ENCODE measurements around the gene CLSTN2.

The CLSTN2 gene

GRCh38 chr3:140234256-140234655 is 299.3 kb downstream of the CLSTN2 start:
- Histone ChIP-seq H3K27ac (no peak overlapping the region), H3K4me3 (no peak overlapping the region)
- no peak for TF ChIP-seq CTCF (IDR thresholded peaks at IDR 0.05)
- DNase-seq (ENCODE audit: low spot score): no peak

DNA sequence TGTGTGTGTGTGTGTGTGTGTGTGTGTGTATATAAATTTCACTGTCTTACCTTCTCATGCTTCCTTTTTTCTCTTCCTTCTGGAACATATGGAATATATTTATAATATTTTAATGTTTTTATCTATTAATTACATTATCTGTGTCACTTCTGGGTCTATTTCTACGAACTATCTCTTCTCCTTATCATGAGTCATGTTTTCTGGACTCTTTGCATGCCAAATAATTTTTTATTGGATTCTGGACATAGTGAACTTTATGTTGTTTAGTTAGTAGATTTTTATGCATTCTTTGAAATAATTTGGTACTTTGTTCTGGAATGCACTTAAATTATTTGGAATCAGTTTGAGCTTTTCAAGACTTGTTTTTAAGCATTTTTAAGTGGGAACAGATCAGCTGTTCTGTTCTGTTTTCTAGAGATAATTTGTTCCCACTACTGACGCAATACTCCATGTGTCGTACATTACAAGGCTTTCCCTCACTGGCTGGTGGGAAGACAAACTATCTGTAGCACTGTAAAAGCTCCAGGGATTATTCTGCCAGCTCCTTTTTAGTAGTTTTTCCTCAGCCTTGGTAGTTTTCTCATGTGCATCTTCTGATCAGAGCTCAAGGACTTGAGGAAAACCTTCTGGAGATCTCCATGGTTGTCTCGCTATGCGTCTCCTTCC is 302.0 kb downstream of the CLSTN2 start:
- peak overlapping the region in 1 of 2 donors; percentile 54 for H3K27ac ChIP-seq
- DNase-seq (ENCODE audit: low spot score): no peak
- no peak for TF ChIP-seq CTCF (IDR thresholded peaks at IDR 0.05)
- H3K4me3 ChIP-seq: no peak overlapping the region

DNA sequence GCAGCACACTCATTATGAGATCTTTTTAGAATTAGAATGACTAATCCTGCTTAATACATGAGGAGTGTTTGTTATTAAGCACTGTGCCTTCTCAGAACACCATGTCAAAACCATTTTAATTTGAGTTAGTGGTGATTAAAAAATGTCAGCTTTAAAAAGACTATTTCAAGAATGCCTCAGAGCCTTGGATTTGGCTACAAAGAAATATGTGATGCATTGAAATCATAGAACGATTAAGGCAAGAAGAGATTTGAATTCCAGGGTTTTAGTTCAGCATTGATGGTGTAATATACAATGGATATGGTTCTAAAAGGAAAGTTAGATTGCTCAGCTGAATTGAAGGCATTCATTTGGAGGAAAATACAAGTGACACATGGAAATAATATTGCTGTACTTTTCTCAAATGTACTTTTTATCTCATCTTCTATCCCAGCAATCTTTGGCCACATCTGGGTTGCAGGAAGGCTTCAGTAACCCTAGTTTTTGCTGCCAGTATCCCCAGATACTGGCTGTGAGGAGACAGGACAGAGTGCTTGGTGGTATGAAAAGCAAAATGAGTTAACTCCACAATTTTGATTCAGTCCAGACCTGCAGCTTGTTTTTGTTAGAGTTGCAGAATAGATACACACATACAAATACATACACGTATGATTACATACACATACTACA is 303.8 kb downstream of the CLSTN2 start:
- no peak for TF ChIP-seq CTCF (IDR thresholded peaks at IDR 0.05)
- Histone ChIP-seq H3K4me3 (no peak overlapping the region), H3K27ac (no peak overlapping the region)
- DNase-seq (ENCODE audit: low spot score): no peak

DNA sequence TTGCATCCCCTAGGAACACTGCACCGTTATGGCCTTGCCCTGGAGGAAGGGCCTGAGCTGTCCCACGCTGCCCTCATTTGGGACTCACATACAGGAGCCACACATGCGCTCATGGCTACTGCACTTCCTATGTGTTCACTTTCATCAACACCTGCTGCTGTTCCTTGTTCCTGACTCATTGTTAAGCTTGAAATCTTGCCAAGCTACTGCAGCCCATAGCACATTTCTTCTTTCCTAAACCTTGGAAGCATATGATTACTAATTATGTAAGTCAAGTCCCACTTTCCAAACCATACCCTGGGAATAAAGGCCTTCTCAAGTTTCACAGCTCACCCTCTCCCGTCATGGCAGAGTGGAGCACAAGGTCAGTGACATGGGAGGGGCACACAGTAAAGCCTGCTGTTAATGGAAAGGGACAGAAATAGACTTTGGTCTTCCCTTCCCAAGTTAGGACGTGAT is 307.9 kb downstream of the CLSTN2 start:
- Histone ChIP-seq H3K4me3 (no peak overlapping the region), H3K27ac (no peak overlapping the region)
- no peak for DNase-seq (ENCODE audit: low spot score)
- TF ChIP-seq CTCF (IDR thresholded peaks at IDR 0.05): no peak

GRCh38 chr3:140243575-140243974 is 308.6 kb downstream of the CLSTN2 start:
- Histone ChIP-seq H3K4me3 (no peak overlapping the region), H3K27ac (peak overlapping the region in 1 of 2 donors; percentile 21)
- no peak for DNase-seq (ENCODE audit: low spot score)
- TF ChIP-seq CTCF (IDR thresholded peaks at IDR 0.05): no peak

GRCh38 chr3:140244893-140245292 is 309.9 kb downstream of the CLSTN2 start:
- no peak for TF ChIP-seq CTCF (IDR thresholded peaks at IDR 0.05)
- no peak overlapping the region for H3K27ac ChIP-seq
- H3K4me3 ChIP-seq: no peak overlapping the region
- no peak for DNase-seq (ENCODE audit: low spot score)

GRCh38 chr3:140246578-140246977 is 311.6 kb downstream of the CLSTN2 start:
- Histone ChIP-seq H3K27ac (no peak overlapping the region), H3K4me3 (no peak overlapping the region)
- DNase-seq (ENCODE audit: low spot score): no peak
- TF ChIP-seq CTCF (IDR thresholded peaks at IDR 0.05): no peak

All from coronary artery (tissue), 2 donors.